ENCODE measurements around the gene NIPSNAP2. TPM values are rescaled to one million over a fixed set of nuclear protein-coding genes. Genes with fewer than 3 reads are reported as not detected.

The NIPSNAP2 gene
- total RNA-seq, 6 donors from 2014 or later = 30.2 to 95.2 (median 64.6) TPM

DNA sequence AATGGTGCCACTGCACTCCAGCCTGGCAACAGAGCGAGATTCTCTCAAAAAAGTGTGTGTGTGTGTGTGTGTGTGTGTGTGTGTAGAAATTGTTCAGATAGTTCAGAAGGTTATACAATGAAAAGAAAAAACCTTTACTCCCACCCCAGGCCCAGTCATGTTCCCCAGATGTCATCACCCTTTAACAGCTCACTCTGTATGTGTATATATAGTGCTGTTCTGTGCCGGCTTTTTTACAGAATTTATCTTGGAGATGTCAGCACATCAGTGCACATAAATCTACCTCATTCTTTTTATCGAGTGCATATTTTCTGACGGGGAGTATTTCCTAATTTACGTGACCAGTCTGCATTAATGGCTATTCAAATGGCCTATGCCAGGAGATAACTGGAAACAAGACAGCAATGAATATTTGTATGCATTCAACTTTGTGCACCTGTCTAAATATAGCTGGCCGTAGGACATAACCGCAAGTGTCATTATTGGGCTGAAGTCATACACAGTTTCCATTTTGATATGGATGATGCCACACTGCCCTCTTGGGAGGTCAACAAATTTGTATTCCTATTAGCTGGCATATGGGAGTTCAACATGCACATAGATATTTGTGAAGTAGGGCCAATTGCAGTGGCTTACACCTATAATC is 11.7 kb downstream of the NIPSNAP2 start:
- TF ChIP-seq CTCF (IDR thresholded peaks at IDR 0.05) (no peak), EP300 (IDR thresholded peaks at IDR 0.05) (no peak), POLR2A (IDR thresholded peaks at IDR 0.05) (no peak), POLR2AphosphoS5 (IDR thresholded peaks at IDR 0.05) (no peak)
- Histone ChIP-seq H3K9me3 (no peaks in the 10 kb centered on the region), H3K4me1 (peaks cover 0 to 10% (median 4%) of the 10 kb centered on the region in 4 donors), H3K36me3 (peaks cover 17 to 30% (median 27%) of the 10 kb centered on the region in 4 donors), H3K4me3 (no peak overlapping the region), H3K27ac (no peak overlapping the region), H3K27me3 (no peaks in the 10 kb centered on the region)
- WGBS, 2 donors = 82 to 91% methylated on average over 7 of the region's 7 CpGs
- DNase-seq (no peak), ATAC-seq (ENCODE audit: low FRiP score in 2 of 2) (no peak)

DNA sequence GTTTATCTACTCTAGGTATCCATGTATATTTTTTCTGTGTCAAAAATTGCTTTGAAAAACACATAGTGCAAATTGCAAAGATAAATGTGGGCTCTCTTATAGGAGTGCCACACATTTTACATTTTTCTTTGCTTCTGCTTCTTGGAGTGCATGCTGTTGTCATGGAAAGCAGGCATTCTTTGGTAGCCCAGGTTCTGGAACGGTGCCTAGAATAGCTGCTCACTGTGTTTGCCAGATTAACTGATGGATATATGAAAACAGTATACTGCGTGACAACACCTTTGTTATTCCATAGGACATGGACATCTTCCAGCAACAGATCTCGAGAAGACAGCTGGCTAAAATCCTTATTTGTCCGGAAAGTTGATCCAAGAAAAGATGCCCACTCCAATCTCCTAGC is 13.4 kb downstream of the NIPSNAP2 start:
- Histone ChIP-seq H3K27ac (no peak overlapping the region), H3K9me3 (no peaks in the 10 kb centered on the region), H3K36me3 (peaks cover 20 to 47% (median 39%) of the 10 kb centered on the region in 4 donors), H3K4me1 (peaks cover 0 to 6% (median 3%) of the 10 kb centered on the region in 4 donors), H3K27me3 (no peaks in the 10 kb centered on the region), H3K4me3 (no peak overlapping the region)
- DNase-seq (no peak), ATAC-seq (ENCODE audit: low FRiP score in 2 of 2) (no peak)
- no peak for TF ChIP-seq POLR2AphosphoS5 (IDR thresholded peaks at IDR 0.05)
- no peak for TF ChIP-seq CTCF (IDR thresholded peaks at IDR 0.05)
- no peak for TF ChIP-seq POLR2A (IDR thresholded peaks at IDR 0.05)
- no peak for TF ChIP-seq EP300 (IDR thresholded peaks at IDR 0.05)
- 57 to 59% methylated on average over 4 of the region's 4 CpGs for WGBS, 2 donors

- ATAC-seq (ENCODE audit: low FRiP score in 2 of 2) (no peak), DNase-seq (no peak)
- peaks cover 0 to 6% (median 3%) of the 10 kb centered on the region in 4 donors for H3K4me1 ChIP-seq
- no peaks in the 10 kb centered on the region for H3K27me3 ChIP-seq
- no peak overlapping the region for H3K27ac ChIP-seq
- 85 to 92% methylated on average over 3 of the region's 3 CpGs for WGBS, 2 donors
- no peak overlapping the region for H3K4me3 ChIP-seq
- no peaks in the 10 kb centered on the region for H3K9me3 ChIP-seq
- H3K36me3 ChIP-seq = peaks cover 38 to 71% (median 60%) of the 10 kb centered on the region in 4 donors
- no peak for TF ChIP-seq POLR2AphosphoS5 (IDR thresholded peaks at IDR 0.05)
- TF ChIP-seq POLR2A (IDR thresholded peaks at IDR 0.05) = no peak
- TF ChIP-seq EP300 (IDR thresholded peaks at IDR 0.05) = no peak
- TF ChIP-seq CTCF (IDR thresholded peaks at IDR 0.05) = no peak
Measured at GRCh38 chr7:55980266-55980665, 15.9 kb downstream of the NIPSNAP2 start.

DNA sequence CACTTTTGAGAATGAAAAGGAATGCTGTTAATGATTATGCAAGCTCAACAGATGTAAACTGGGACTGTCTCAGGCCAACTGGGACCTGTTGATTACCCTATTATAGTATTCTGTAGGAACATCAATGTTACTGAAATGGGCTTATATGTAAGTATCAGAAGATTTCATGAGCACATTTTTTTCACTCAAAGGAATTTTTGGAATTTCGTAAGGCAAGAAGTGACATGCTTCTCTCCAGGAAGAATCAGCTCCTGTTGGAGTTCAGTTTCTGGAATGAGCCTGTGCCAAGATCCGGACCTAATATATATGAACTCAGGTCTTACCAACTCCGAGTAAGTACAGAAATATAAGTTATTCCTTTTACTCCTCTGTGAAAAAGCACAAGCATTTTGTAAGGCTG is 19.2 kb downstream of the NIPSNAP2 start:
- Histone ChIP-seq H3K27me3 (no peaks in the 10 kb centered on the region), H3K4me3 (no peak overlapping the region), H3K4me1 (no peaks in the 10 kb centered on the region), H3K27ac (no peak overlapping the region), H3K9me3 (no peaks in the 10 kb centered on the region), H3K36me3 (peaks cover 36 to 93% (median 71%) of the 10 kb centered on the region in 4 donors)
- no peak for ATAC-seq (ENCODE audit: low FRiP score in 2 of 2)
- 77 to 96% methylated on average over 3 of the region's 3 CpGs for WGBS, 2 donors
- DNase-seq = no peak
- no peak for TF ChIP-seq POLR2A (IDR thresholded peaks at IDR 0.05)
- TF ChIP-seq CTCF (IDR thresholded peaks at IDR 0.05) = no peak

DNA sequence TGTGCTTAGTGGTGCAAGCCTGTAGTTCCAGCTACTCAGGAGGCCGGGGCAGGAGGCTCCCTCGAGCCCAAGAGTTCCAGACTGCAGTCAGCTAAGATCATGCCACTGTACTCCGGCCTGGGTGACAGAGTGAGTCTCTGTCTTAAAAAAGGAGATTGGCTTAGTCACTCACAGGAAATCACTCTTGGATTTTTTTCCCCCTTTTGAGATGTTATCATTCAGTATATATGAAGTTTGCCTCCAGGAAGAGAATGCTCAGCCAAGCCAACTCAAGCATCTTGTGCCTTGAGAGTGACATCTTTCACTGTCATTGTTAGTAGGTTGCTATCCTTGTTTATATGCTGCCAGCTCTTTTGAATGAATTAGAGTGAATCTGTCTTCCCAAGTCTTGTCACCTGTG is 28.0 kb downstream of the NIPSNAP2 start:
- H3K9me3 ChIP-seq = no peaks in the 10 kb centered on the region
- H3K27me3 ChIP-seq = no peaks in the 10 kb centered on the region
- DNase-seq (no peak), ATAC-seq (ENCODE audit: low FRiP score in 2 of 2) (no peak)
- H3K4me3 ChIP-seq = no peak overlapping the region
- TF ChIP-seq CTCF (IDR thresholded peaks at IDR 0.05) = no peak
- TF ChIP-seq POLR2A (IDR thresholded peaks at IDR 0.05) = no peak
- TF ChIP-seq EP300 (IDR thresholded peaks at IDR 0.05) = no peak
- no peak for TF ChIP-seq POLR2AphosphoS5 (IDR thresholded peaks at IDR 0.05)
- H3K4me1 ChIP-seq = no peaks in the 10 kb centered on the region
- H3K36me3 ChIP-seq = peaks cover 12 to 76% (median 34%) of the 10 kb centered on the region in 4 donors
- WGBS, 2 donors = 63 to 88% methylated on average over 3 of the region's 3 CpGs
- H3K27ac ChIP-seq = no peak overlapping the region

All from upper lobe of left lung (tissue), 6 donors.